HUES6 (cell line): ENCODE data around the gene PLA2G6.
"Not testable (repeated sequence)": the region's sequence is repeated elsewhere in the genome, so short reads cannot be mapped to it uniquely, and the experiment has no call there.

ENCODE experiments used
- H3K27ac ChIP-seq: 2 replicates; pipeline ENCODE4 v1.7.0; 2013; ENCODE audit warnings: low read depth, mild to moderate bottlenecking, low read length, inconsistent platforms
- H3K27me3 ChIP-seq: 2 replicates; pipeline ENCODE4 v1.6.1; 2013; ENCODE audit warnings: low read length; ENCODE audit not compliant: control insufficient read depth, insufficient read depth
- H3K36me3 ChIP-seq: 2 replicates; pipeline ENCODE4 v1.6.1; 2013; ENCODE audit warnings: low read length; ENCODE audit not compliant: control insufficient read depth, insufficient read depth
- H3K4me1 ChIP-seq: 2 replicates; pipeline ENCODE4 v1.6.1; 2013; ENCODE audit warnings: low read length; ENCODE audit not compliant: control insufficient read depth, insufficient read depth
- H3K4me3 ChIP-seq: 2 replicates; pipeline ENCODE4 v1.5.1; 2013; ENCODE audit warnings: low read depth, low read length
- H3K9ac ChIP-seq: one replicate; pipeline ENCODE4 v1.6.1; 2013; ENCODE audit warnings: mild to moderate bottlenecking, low read length
- H3K9me3 ChIP-seq: 2 replicates; pipeline ENCODE4 v1.6.1; 2013; ENCODE audit warnings: low read depth, low read length; ENCODE audit not compliant: control insufficient read depth, insufficient read depth

PLA2G6 gene

GRCh38 chr22:38126928-38127668, 54.5 kb downstream of the PLA2G6 start:
- Histone ChIP-seq H3K4me3 (no peak overlapping the region), H3K36me3 (peaks cover 19% of the 10 kb centered on the region), H3K9ac (no peak overlapping the region), H3K4me1 (no peaks in the 10 kb centered on the region), H3K27ac (no peak overlapping the region), H3K27me3 (no peaks in the 10 kb centered on the region), H3K9me3 (no peaks in the 10 kb centered on the region)

GRCh38 chr22:38125751-38126201, 55.9 kb downstream of the PLA2G6 start:
- no peak overlapping the region for H3K27ac ChIP-seq

GRCh38 chr22:38125038-38125610, 56.5 kb downstream of the PLA2G6 start:
- Histone ChIP-seq H3K9me3 (no peaks in the 10 kb centered on the region), H3K36me3 (peaks cover 14% of the 10 kb centered on the region), H3K9ac (no peak overlapping the region), H3K27ac (no peak overlapping the region), H3K4me1 (peaks cover 4% of the 10 kb centered on the region; the same call in 1 of the 2 replicates), H3K27me3 (no peaks in the 10 kb centered on the region), H3K4me3 (no peak overlapping the region)

More at GRCh38 chr22:38125751-38126201, 55.9 kb downstream of the PLA2G6 start:
- H3K4me1 ChIP-seq, result no peaks in the 10 kb centered on the region
- H3K9me3 ChIP-seq, result no peaks in the 10 kb centered on the region
- no peak overlapping the region for H3K9ac ChIP-seq
- H3K36me3 ChIP-seq, result peaks cover 14% of the 10 kb centered on the region
- no peak overlapping the region for H3K4me3 ChIP-seq
- H3K27me3 ChIP-seq, result no peaks in the 10 kb centered on the region

- Histone ChIP-seq H3K27me3 (no peaks in the 10 kb centered on the region), H3K4me1 (peaks cover 6% of the 10 kb centered on the region; the same call in 1 of the 2 replicates), H3K4me3 (no peak overlapping the region), H3K9me3 (no peaks in the 10 kb centered on the region), H3K36me3 (peaks cover 11% of the 10 kb centered on the region), H3K9ac (no peak overlapping the region), H3K27ac (no peak overlapping the region)
Measured at GRCh38 chr22:38124236-38124974, 57.2 kb downstream of the PLA2G6 start.

GRCh38 chr22:38122616-38123015, 59.0 kb downstream of the PLA2G6 start:
- Histone ChIP-seq H3K4me3 (no peak overlapping the region), H3K27me3 (no peaks in the 10 kb centered on the region), H3K9me3 (no peaks in the 10 kb centered on the region), H3K4me1 (peaks cover 6% of the 10 kb centered on the region; the same call in 1 of the 2 replicates), H3K27ac (no peak overlapping the region), H3K36me3 (peaks cover 5% of the 10 kb centered on the region), H3K9ac (no peak overlapping the region)

- Histone ChIP-seq H3K4me3 (no peak overlapping the region), H3K4me1 (peaks cover 6% of the 10 kb centered on the region; the same call in 1 of the 2 replicates), H3K9ac (no peak overlapping the region), H3K27ac (no peak overlapping the region), H3K36me3 (peaks cover 5% of the 10 kb centered on the region), H3K27me3 (no peaks in the 10 kb centered on the region), H3K9me3 (no peaks in the 10 kb centered on the region)
Measured at GRCh38 chr22:38120359-38121110, 61.1 kb downstream of the PLA2G6 start.

- not testable (repeated sequence) for H3K9ac ChIP-seq, H3K4me1 ChIP-seq, H3K9me3 ChIP-seq, H3K27ac ChIP-seq, H3K27me3 ChIP-seq, H3K36me3 ChIP-seq, H3K4me3 ChIP-seq
Measured at GRCh38 chr22:38118747-38119146, 62.9 kb downstream of the PLA2G6 start.

GRCh38 chr22:38118182-38118581, 63.4 kb downstream of the PLA2G6 start:
- Histone ChIP-seq H3K27ac (no peak overlapping the region), H3K4me1 (peaks cover 8% of the 10 kb centered on the region), H3K9me3 (no peaks in the 10 kb centered on the region), H3K9ac (no peak overlapping the region), H3K36me3 (no peaks in the 10 kb centered on the region; the same call in 1 of the 2 replicates), H3K27me3 (no peaks in the 10 kb centered on the region), H3K4me3 (no peak overlapping the region)

- H3K4me3 ChIP-seq, H3K36me3 ChIP-seq, H3K4me1 ChIP-seq, H3K27me3 ChIP-seq, H3K27ac ChIP-seq, H3K9me3 ChIP-seq, H3K9ac ChIP-seq: not testable (repeated sequence)
Measured at GRCh38 chr22:38117556-38117955, 64.1 kb downstream of the PLA2G6 start.

GRCh38 chr22:38115423-38116205, 66.0 kb downstream of the PLA2G6 start:
- Histone ChIP-seq H3K9me3 (no peaks in the 10 kb centered on the region), H3K36me3 (peaks cover 3% of the 10 kb centered on the region; the same call in 1 of the 2 replicates), H3K4me3 (no peak overlapping the region), H3K9ac (no peak overlapping the region), H3K27ac (no peak overlapping the region), H3K4me1 (peaks cover 15% of the 10 kb centered on the region), H3K27me3 (no peaks in the 10 kb centered on the region)
